ENCODE results near the gene MDM2. TPM values are rescaled to one million over a fixed set of nuclear protein-coding genes. Genes with fewer than 3 reads are reported as not detected.

MDM2 gene
- total RNA-seq, 1 donor from 2014 or later: 113 TPM

GRCh38 chr12:68870011-68870410 is 62.0 kb downstream of the MDM2 start:
- Mint-ChIP-seq H3K4me3 (ENCODE audit: unreplicated experiment) (no peak overlapping the region), H3K4me1 (ENCODE audit: unreplicated experiment) (no peaks in the 10 kb centered on the region), H3K9me3 (ENCODE audit: unreplicated experiment) (no peaks in the 10 kb centered on the region), H3K27me3 (ENCODE audit: unreplicated experiment) (no peaks in the 10 kb centered on the region), H3K36me3 (ENCODE audit: low read depth, unreplicated experiment) (no peaks in the 10 kb centered on the region), H3K27ac (ENCODE audit: unreplicated experiment) (no peak overlapping the region)
- no peak for DNase-seq (ENCODE audit: low spot score)
- no peak for TF ChIP-seq CTCF (IDR thresholded peaks at IDR 0.05; ENCODE audit: unreplicated experiment)

- Mint-ChIP-seq H3K36me3 (ENCODE audit: low read depth, unreplicated experiment) (no peaks in the 10 kb centered on the region), H3K4me1 (ENCODE audit: unreplicated experiment) (no peaks in the 10 kb centered on the region), H3K27me3 (ENCODE audit: unreplicated experiment) (no peaks in the 10 kb centered on the region), H3K27ac (ENCODE audit: unreplicated experiment) (no peak overlapping the region), H3K4me3 (ENCODE audit: unreplicated experiment) (no peak overlapping the region), H3K9me3 (ENCODE audit: unreplicated experiment) (no peaks in the 10 kb centered on the region)
- TF ChIP-seq CTCF (IDR thresholded peaks at IDR 0.05; ENCODE audit: unreplicated experiment): no peak
- DNase-seq (ENCODE audit: low spot score): no peak
Measured at GRCh38 chr12:68870443-68870842, 62.5 kb downstream of the MDM2 start.

- Mint-ChIP-seq H3K27ac (ENCODE audit: unreplicated experiment) (peak overlapping the region; percentile 12), H3K9me3 (ENCODE audit: unreplicated experiment) (no peaks in the 10 kb centered on the region), H3K4me3 (ENCODE audit: unreplicated experiment) (no peak overlapping the region), H3K27me3 (ENCODE audit: unreplicated experiment) (no peaks in the 10 kb centered on the region), H3K36me3 (ENCODE audit: low read depth, unreplicated experiment) (no peaks in the 10 kb centered on the region), H3K4me1 (ENCODE audit: unreplicated experiment) (peaks cover 3% of the 10 kb centered on the region)
- DNase-seq (ENCODE audit: low spot score): no peak
- TF ChIP-seq CTCF (IDR thresholded peaks at IDR 0.05; ENCODE audit: unreplicated experiment): no peak
Measured at GRCh38 chr12:68871396-68871795, 63.4 kb downstream of the MDM2 start.

GRCh38 chr12:68871921-68872320 is 63.9 kb downstream of the MDM2 start:
- peaks cover 8% of the 10 kb centered on the region for H3K4me1 Mint-ChIP-seq (ENCODE audit: unreplicated experiment)
- peak overlapping the region; percentile 12 for H3K27ac Mint-ChIP-seq (ENCODE audit: unreplicated experiment)
- TF ChIP-seq CTCF (IDR thresholded peaks at IDR 0.05; ENCODE audit: unreplicated experiment): no peak
- DNase-seq (ENCODE audit: low spot score): peak; percentile 12
- no peaks in the 10 kb centered on the region for H3K36me3 Mint-ChIP-seq (ENCODE audit: low read depth, unreplicated experiment)
- no peaks in the 10 kb centered on the region for H3K27me3 Mint-ChIP-seq (ENCODE audit: unreplicated experiment)
- H3K9me3 Mint-ChIP-seq (ENCODE audit: unreplicated experiment): no peaks in the 10 kb centered on the region
- no peak overlapping the region for H3K4me3 Mint-ChIP-seq (ENCODE audit: unreplicated experiment)

- Mint-ChIP-seq H3K27me3 (ENCODE audit: unreplicated experiment) (no peaks in the 10 kb centered on the region), H3K4me1 (ENCODE audit: unreplicated experiment) (peaks cover 11% of the 10 kb centered on the region), H3K9me3 (ENCODE audit: unreplicated experiment) (no peaks in the 10 kb centered on the region), H3K4me3 (ENCODE audit: unreplicated experiment) (no peak overlapping the region), H3K36me3 (ENCODE audit: low read depth, unreplicated experiment) (no peaks in the 10 kb centered on the region), H3K27ac (ENCODE audit: unreplicated experiment) (no peak overlapping the region)
- DNase-seq (ENCODE audit: low spot score): no peak
- TF ChIP-seq CTCF (IDR thresholded peaks at IDR 0.05; ENCODE audit: unreplicated experiment): no peak
Measured at GRCh38 chr12:68873316-68873715, 65.3 kb downstream of the MDM2 start.
